Cerebellar nuclear complex (tissue), 1 donor: Measurements from ENCODE around the gene PITHD1.
"Not testable (repeated sequence)": the region's sequence is repeated elsewhere in the genome, so short reads cannot be mapped to it uniquely, and the experiment has no call there.

Experiments
- DNase-seq, 2 experiments: peaks; one replicate each; lab custom pipeline; 2025; lab: John Stamatoyannopoulos, UW

Gene PITHD1

GRCh38 chr1:23799255-23799569 is 21.0 kb downstream of the PITHD1 start:
- no peak for DNase-seq

- DNase-seq = no peak
Measured at GRCh38 chr1:23799570-23800399, 21.6 kb downstream of the PITHD1 start.

- peak; percentile 37 to 90 for DNase-seq
Measured at GRCh38 chr1:23800400-23801337, 22.5 kb downstream of the PITHD1 start, which contains the start of gene GALE. GALE (minus strand) TSS chr1:23800754; CDS start chr1:23799007, 1,747 bp downstream.

- DNase-seq = no peak
Measured at GRCh38 chr1:23801338-23801748, 23.1 kb downstream of the PITHD1 start.

- DNase-seq = no peak
Measured at GRCh38 chr1:23801876-23802275, 23.7 kb downstream of the PITHD1 start.

GRCh38 chr1:23802809-23803342 is 24.7 kb downstream of the PITHD1 start:
- DNase-seq = not testable (repeated sequence)

- DNase-seq = no peak
Measured at GRCh38 chr1:23803674-23804073, 25.5 kb downstream of the PITHD1 start.

- no peak for DNase-seq
Measured at GRCh38 chr1:23804183-23804835, 26.1 kb downstream of the PITHD1 start.

- no peak for DNase-seq
Measured at GRCh38 chr1:23805025-23805424, 26.8 kb downstream of the PITHD1 start.

- DNase-seq = no peak
Measured at GRCh38 chr1:23806280-23806679, 28.1 kb downstream of the PITHD1 start.

- no peak for DNase-seq
Measured at GRCh38 chr1:23807453-23807852, 29.2 kb downstream of the PITHD1 start.

- no peak for DNase-seq
Measured at GRCh38 chr1:23809751-23810171, 31.5 kb downstream of the PITHD1 start.

- DNase-seq = no peak
Measured at GRCh38 chr1:23810818-23811540, 32.8 kb downstream of the PITHD1 start.

- no peak for DNase-seq
Measured at GRCh38 chr1:23814016-23814415, 35.8 kb downstream of the PITHD1 start.

GRCh38 chr1:23816361-23816760 is 38.1 kb downstream of the PITHD1 start:
- no peak for DNase-seq

- DNase-seq = no peak
Measured at GRCh38 chr1:23816906-23817305, 38.7 kb downstream of the PITHD1 start.

- DNase-seq = no peak
Measured at GRCh38 chr1:23817633-23818032, 39.4 kb downstream of the PITHD1 start.

GRCh38 chr1:23823767-23824166 is 45.5 kb downstream of the PITHD1 start:
- no peak for DNase-seq

- DNase-seq = no peak
Measured at GRCh38 chr1:23824711-23825075, 46.5 kb downstream of the PITHD1 start.

GRCh38 chr1:23825076-23825761 is 47.0 kb downstream of the PITHD1 start, which contains the start of gene HMGCL:
HMGCL (minus strand) TSS chr1:23825429; CDS start chr1:23825415, 14 bp downstream.
- peak in 1 of 2 experiments; percentile 56 for DNase-seq
